Gastrocnemius medialis (tissue), 4 donors: ENCODE data around the gene LONRF2. TPM values are rescaled to one million over a fixed set of nuclear protein-coding genes. Genes with fewer than 3 reads are reported as not detected.

Source experiments
- ATAC-seq, 2 donors: fragments of 150-250 bp; one replicate each; pipeline ENCODE4 v1.9.1; 2016
- DNase-seq, 2 donors: peaks; one replicate each; pipeline ENCODE4 v3.0.0-alpha.2; 2019
- H3K27ac ChIP-seq, 4 donors: fragments of 200-600 bp; sonication (generic); 1 replicate in 1 of 4; 2 replicates in 3 of 4; pipeline ENCODE4 v1.5.1; 2016 to 2018; ENCODE audit warnings: mild to moderate bottlenecking in 2 of 4, moderate library complexity in 1 of 4
- H3K27me3 ChIP-seq, 3 donors: fragments of 200-600 bp; sonication (generic) in 2 of 3; 1 replicate in 1 of 3; 2 replicates in 2 of 3; pipeline versions ENCODE4 v1.5.1 to v1.6.0; 2016 to 2019; ENCODE audit warnings: mild to moderate bottlenecking in 1 of 3, moderate library complexity in 1 of 3
- H3K36me3 ChIP-seq, 2 donors: fragments of 200-600 bp; sonication (generic) in 1 of 2; one replicate each; pipeline ENCODE4 v1.5.1; 2017 to 2018
- H3K4me1 ChIP-seq, 2 donors: fragments of 200-600 bp; sonication (generic) in 1 of 2; one replicate each; pipeline ENCODE4 v1.5.1; 2016 to 2017; ENCODE audit warnings: mild to moderate bottlenecking in 2 of 2
- H3K4me3 ChIP-seq, 4 donors: fragments of 200-600 bp; sonication (generic) in 3 of 4; 1 replicate in 1 of 4; 2 replicates in 3 of 4; pipeline ENCODE4 v1.5.1; 2016 to 2019; ENCODE audit warnings: mild to moderate bottlenecking in 2 of 4
- H3K9me3 ChIP-seq, 3 donors: fragments of 200-600 bp; sonication (generic) in 2 of 3; 1 replicate in 1 of 3; 2 replicates in 2 of 3; pipeline ENCODE4 v1.5.1; 2016 to 2019
- POLR2A ChIP-seq, 2 donors: fragments of 450-650 bp; IDR thresholded peaks; one replicate each; pipeline ENCODE4 v1.6.1; 2017; ENCODE audit warnings: antibody characterized with exemption in 2 of 2, mild to moderate bottlenecking in 2 of 2, moderate library complexity in 2 of 2
- in situ Hi-C, 4 donors: fragments of 200-750 bp; cut with MboI; loops; one replicate each; pipeline versions ENCODE4 v1.15.0 to v1.8.0; 2017; ENCODE audit warnings: low sequenced_read_pairs in 4 of 4
- intact Hi-C: fragments of 100-400 bp; cut with DNase I; formaldehyde crosslinking; loops from one replicate; pipeline ENCODE4 v1.15.1; 2023; ENCODE audit warnings: low total_unique reads
- total RNA-seq, 4 donors: library from RNA; depleted of rRNA; stranded (reverse); fragments of >200 nt; gene quantifications; one replicate each; pipeline versions ENCODE4 v1.1.0 to v1.2.3, GENCODE V29; 2016
- TF ChIP-seq, protein P1 (sequence below), 5 experiments: fragments of 450-650 bp in 3 of 5; fragments of 200-600 bp in 2 of 5; sonication (generic) in 2 of 5; IDR thresholded peaks in 4 of 5; conservative IDR thresholded peaks in 1 of 5; 1 replicate in 4 of 5; 2 replicates in 1 of 5; pipeline ENCODE4 v1.5.1; 2016 to 2019; ENCODE audit warnings: antibody characterized with exemption in 5 of 5, mild to moderate bottlenecking in 3 of 5, moderate library complexity in 3 of 5

The LONRF2 gene
- total RNA-seq, 4 donors from 2014 or later: 5.0 to 8.8 (median 7.6) TPM

DNA sequence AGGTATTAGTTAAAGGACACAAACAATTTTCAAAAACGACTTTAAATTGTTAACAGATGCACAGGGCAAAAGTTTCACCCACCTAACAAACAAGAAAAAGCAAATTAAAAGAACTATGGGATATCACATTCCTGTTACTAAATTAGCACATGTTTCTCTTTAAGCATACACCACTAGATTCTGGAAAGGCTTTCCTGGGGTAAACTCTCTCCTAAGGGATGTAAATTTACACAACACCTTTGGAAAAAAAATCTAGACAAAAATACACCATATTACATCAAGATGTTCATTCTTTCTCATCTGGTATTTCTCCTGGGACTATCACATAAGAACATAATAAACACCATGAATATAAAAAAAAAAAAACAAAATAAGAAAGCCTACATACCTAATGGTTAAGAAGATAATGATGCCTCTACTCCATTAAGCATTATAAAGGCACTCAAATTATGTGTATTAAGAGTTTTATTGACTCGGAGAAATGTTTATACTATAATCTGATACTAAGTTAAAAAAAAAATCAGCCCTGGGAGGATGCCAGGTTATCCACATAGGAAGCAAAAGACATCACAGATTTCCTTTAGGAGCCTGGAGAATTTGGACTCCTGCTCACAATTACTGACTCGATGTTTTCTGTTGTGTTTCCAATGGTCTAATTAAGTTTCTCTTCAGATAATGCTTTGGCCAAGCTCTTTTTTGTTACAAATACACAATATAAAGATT is 97.2 kb downstream of the LONRF2 start:
- no peaks in the 10 kb centered on the region for H3K9me3 ChIP-seq
- intact Hi-C loops: no loop called here
- H3K4me3 ChIP-seq: no peak overlapping the region
- ATAC-seq (no peak), DNase-seq (no peak)
- H3K27me3 ChIP-seq: no peaks in the 10 kb centered on the region
- in situ Hi-C loops: no loop called here
- no peaks in the 10 kb centered on the region for H3K36me3 ChIP-seq
- no peak overlapping the region for H3K27ac ChIP-seq
- no peaks in the 10 kb centered on the region for H3K4me1 ChIP-seq
- no peak for TF ChIP-seq POLR2A (IDR thresholded peaks at IDR 0.05)
- TF ChIP-seq, protein P1, sequence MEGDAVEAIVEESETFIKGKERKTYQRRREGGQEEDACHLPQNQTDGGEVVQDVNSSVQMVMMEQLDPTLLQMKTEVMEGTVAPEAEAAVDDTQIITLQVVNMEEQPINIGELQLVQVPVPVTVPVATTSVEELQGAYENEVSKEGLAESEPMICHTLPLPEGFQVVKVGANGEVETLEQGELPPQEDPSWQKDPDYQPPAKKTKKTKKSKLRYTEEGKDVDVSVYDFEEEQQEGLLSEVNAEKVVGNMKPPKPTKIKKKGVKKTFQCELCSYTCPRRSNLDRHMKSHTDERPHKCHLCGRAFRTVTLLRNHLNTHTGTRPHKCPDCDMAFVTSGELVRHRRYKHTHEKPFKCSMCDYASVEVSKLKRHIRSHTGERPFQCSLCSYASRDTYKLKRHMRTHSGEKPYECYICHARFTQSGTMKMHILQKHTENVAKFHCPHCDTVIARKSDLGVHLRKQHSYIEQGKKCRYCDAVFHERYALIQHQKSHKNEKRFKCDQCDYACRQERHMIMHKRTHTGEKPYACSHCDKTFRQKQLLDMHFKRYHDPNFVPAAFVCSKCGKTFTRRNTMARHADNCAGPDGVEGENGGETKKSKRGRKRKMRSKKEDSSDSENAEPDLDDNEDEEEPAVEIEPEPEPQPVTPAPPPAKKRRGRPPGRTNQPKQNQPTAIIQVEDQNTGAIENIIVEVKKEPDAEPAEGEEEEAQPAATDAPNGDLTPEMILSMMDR (IDR thresholded peaks at IDR 0.05 in 4 of 5, conservative IDR thresholded peaks at IDR 0.05 in 1 of 5): no peak

DNA sequence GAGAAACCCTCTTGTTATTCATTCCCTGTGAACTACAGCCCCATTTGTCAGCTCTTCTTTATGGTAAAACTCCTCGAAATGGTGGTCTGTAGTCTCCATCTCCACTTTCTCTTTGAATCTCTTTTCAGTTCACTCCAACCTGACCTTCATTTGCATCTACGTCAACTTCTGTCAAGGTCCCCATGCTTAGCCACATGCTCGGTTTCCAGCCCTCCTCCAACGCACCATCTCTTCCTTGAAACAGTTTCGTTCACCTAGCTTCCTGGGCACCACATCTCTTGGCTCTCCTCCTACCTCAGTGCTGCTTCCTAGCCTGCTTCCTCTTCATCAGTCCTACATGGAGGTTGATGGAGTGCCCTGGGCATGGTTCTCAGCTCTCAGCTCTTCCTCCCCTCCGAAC is 98.8 kb downstream of the LONRF2 start:
- TF ChIP-seq POLR2A (IDR thresholded peaks at IDR 0.05): no peak
- TF ChIP-seq, protein P1 (IDR thresholded peaks at IDR 0.05 in 4 of 5, conservative IDR thresholded peaks at IDR 0.05 in 1 of 5): no peak
- Histone ChIP-seq H3K4me1 (no peaks in the 10 kb centered on the region), H3K27ac (no peak overlapping the region), H3K4me3 (no peak overlapping the region), H3K27me3 (no peaks in the 10 kb centered on the region), H3K9me3 (no peaks in the 10 kb centered on the region), H3K36me3 (no peaks in the 10 kb centered on the region)
- ATAC-seq (no peak), DNase-seq (no peak)
- in situ Hi-C loops: no loop called here
- intact Hi-C loops: no loop called here

Other genes starting within 250 kb of the LONRF2 start
- gene AFF3, start 179.9 kb downstream of the LONRF2 start, total RNA-seq: under 1 TPM; 0.22 to 0.55 (median 0.47) TPM
- 1 to 10 TPM; 3.3 to 7.4 (median 5.5) TPM for gene CHST10, start 95.2 kb upstream of the LONRF2 start, total RNA-seq
- not detected for gene NMS, start 148.0 kb upstream of the LONRF2 start, total RNA-seq
- 10 to 100 TPM; 16.6 to 37.3 (median 27.8) TPM for gene PDCL3, start 240.5 kb upstream of the LONRF2 start, total RNA-seq